ENCODE data around the gene SEMA6A. TPM values are rescaled to one million over a fixed set of nuclear protein-coding genes. Genes with fewer than 3 reads are reported as not detected.

Gene SEMA6A
- total RNA-seq, 1 donor from 2014 or later = 17.8 TPM

- TF ChIP-seq CTCF (IDR thresholded peaks at IDR 0.05) = no peak
- DNase-seq (ENCODE audit: low spot score in 2 of 2) = no peak
- H3K9me3 ChIP-seq = no peaks in the 10 kb centered on the region
Observed at GRCh38 chr5:116504593-116505166, 69.9 kb downstream of the SEMA6A start.

DNA sequence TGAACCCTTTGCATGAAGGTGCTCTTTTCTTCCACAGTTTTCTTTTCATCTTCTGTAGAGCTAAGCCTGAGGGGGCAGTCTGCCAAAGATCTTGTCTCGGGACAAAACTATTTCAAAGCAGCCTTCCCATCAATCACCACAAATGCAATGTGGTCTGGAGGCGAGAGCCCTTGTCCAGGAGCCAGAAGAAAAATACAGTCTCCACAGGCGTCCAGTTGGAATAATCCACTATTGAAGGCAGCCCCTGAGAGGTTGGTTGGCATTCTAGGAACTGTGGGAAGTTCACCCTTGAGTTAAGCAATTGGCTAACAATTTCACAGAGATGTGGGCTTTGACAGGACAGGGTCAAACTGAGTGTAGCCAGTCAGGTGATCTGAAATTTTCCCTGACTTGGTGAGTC lies 72.0 kb downstream of the SEMA6A start:
- no peak overlapping the region for H3K4me3 ChIP-seq
- intact Hi-C loops (cut with DNase I) = no loop called here
- no peaks in the 10 kb centered on the region for H3K9me3 ChIP-seq
- no peaks in the 10 kb centered on the region for H3K27me3 ChIP-seq
- H3K4me1 ChIP-seq = no peaks in the 10 kb centered on the region
- no peak overlapping the region for H3K27ac ChIP-seq
- no peaks in the 10 kb centered on the region for H3K36me3 ChIP-seq
- no peak for DNase-seq (ENCODE audit: low spot score in 2 of 2)
- no peak for TF ChIP-seq CTCF (IDR thresholded peaks at IDR 0.05)

More at GRCh38 chr5:116504593-116505166, 69.9 kb downstream of the SEMA6A start:
- no peaks in the 10 kb centered on the region for H3K4me1 ChIP-seq
- H3K4me3 ChIP-seq = no peak overlapping the region
- intact Hi-C loops (cut with DNase I) = no loop called here
- H3K27ac ChIP-seq = no peak overlapping the region
- H3K36me3 ChIP-seq = no peaks in the 10 kb centered on the region
- no peaks in the 10 kb centered on the region for H3K27me3 ChIP-seq

- H3K4me3 ChIP-seq = no peak overlapping the region
- H3K9me3 ChIP-seq = no peaks in the 10 kb centered on the region
- no peaks in the 10 kb centered on the region for H3K36me3 ChIP-seq
- DNase-seq (ENCODE audit: low spot score in 2 of 2) = no peak
- H3K27me3 ChIP-seq = no peaks in the 10 kb centered on the region
- intact Hi-C loops (cut with DNase I) = no loop called here
- H3K4me1 ChIP-seq = no peaks in the 10 kb centered on the region
- no peak overlapping the region for H3K27ac ChIP-seq
- no peak for TF ChIP-seq CTCF (IDR thresholded peaks at IDR 0.05)
Observed at GRCh38 chr5:116502138-116502537, 72.5 kb downstream of the SEMA6A start.

DNA sequence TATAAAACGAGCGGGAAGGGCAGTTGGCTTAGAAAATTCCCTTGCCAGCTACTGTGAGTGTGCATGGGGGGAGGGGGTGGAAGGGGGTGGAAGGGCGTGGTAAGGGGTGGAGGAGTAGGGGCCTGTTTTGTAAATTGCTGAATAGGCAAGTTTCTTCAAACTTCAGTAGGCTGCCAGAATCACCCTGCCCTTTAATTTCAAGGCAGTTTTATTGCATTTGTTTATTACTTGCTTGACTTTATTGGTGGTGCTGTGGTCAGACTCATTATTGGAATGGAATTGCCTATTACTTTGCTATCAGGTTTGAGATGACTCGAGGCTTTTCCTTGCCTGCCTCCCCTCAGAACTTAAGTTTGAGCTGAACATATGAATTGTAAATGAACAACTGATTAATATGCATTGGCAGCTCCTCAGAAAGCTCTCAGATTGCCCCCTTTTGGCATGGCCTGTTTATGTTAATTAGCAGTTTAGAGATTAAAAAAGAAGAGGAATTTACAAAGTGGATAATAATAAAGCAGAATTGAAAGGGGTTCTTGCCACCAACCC lies 76.0 kb downstream of the SEMA6A start:
- no peak for TF ChIP-seq CTCF (IDR thresholded peaks at IDR 0.05)
- intact Hi-C loops (cut with DNase I) = no loop called here

GRCh38 chr5:116497631-116498030 lies 77.0 kb downstream of the SEMA6A start:
- Histone ChIP-seq H3K36me3 (no peaks in the 10 kb centered on the region), H3K27me3 (no peaks in the 10 kb centered on the region), H3K27ac (no peak overlapping the region), H3K4me1 (no peaks in the 10 kb centered on the region), H3K9me3 (no peaks in the 10 kb centered on the region), H3K4me3 (no peak overlapping the region)
- no peak for DNase-seq (ENCODE audit: low spot score in 2 of 2)
- intact Hi-C loops (cut with DNase I) = no loop called here
- no peak for TF ChIP-seq CTCF (IDR thresholded peaks at IDR 0.05)

More for the DNA sequence above, 76.0 kb downstream of the SEMA6A start:
- DNase-seq (ENCODE audit: low spot score in 2 of 2) = no peak
- Histone ChIP-seq H3K27me3 (no peaks in the 10 kb centered on the region), H3K9me3 (no peaks in the 10 kb centered on the region), H3K27ac (no peak overlapping the region), H3K36me3 (no peaks in the 10 kb centered on the region), H3K4me3 (no peak overlapping the region), H3K4me1 (no peaks in the 10 kb centered on the region)

All from ascending aorta (tissue), 2 donors.